NB4 (cell line): ENCODE results near the gene FMO2.

Experiments
- DNase-seq: peaks from one replicate; pipeline ENCODE4 v3.0.0; 2010; ENCODE audit warnings: low read depth
- H3K4me3 ChIP-seq: one replicate; pipeline ENCODE4 v1.5.1; 2011; ENCODE audit warnings: mild to moderate bottlenecking, low read depth, low read length, moderate library complexity
- CTCF ChIP-seq: IDR thresholded peaks from one replicate; pipeline ENCODE4 v1.5.1; 2012; ENCODE audit warnings: low read depth, low read length
- MAX ChIP-seq: IDR thresholded peaks from 2 replicates; pipeline ENCODE4 v1.6.1; 2011; ENCODE audit warnings: low read depth, low read length
- MYC ChIP-seq: IDR thresholded peaks from 2 replicates; pipeline ENCODE4 v1.6.1; 2011; ENCODE audit warnings: low read depth, low read length
- POLR2A ChIP-seq: IDR thresholded peaks from 2 replicates; pipeline ENCODE4 v1.6.1; 2011; ENCODE audit warnings: mild to moderate bottlenecking; ENCODE audit not compliant: insufficient read length; ENCODE audit errors: extremely low read depth

Gene FMO2

GRCh38 chr1:171179318-171180227, 5.5 kb upstream of the FMO2 start:
- no peak for DNase-seq
- TF ChIP-seq CTCF (no peak), MYC (no peak), POLR2A (no peak), MAX (no peak)
- H3K4me3 ChIP-seq, result no peak overlapping the region

- TF ChIP-seq POLR2A (no peak), CTCF (no peak), MAX (no peak), MYC (no peak)
- H3K4me3 ChIP-seq, result no peak overlapping the region
- no peak for DNase-seq
Observed at GRCh38 chr1:171180670-171181069, 4.4 kb upstream of the FMO2 start.

GRCh38 chr1:171188388-171189266, 3.5 kb downstream of the FMO2 start:
- no peak for TF ChIP-seq MYC
- TF ChIP-seq CTCF, result peak; percentile 83
- peak; percentile 60 for DNase-seq

GRCh38 chr1:171191992-171192391, 6.9 kb downstream of the FMO2 start:
- DNase-seq, result no peak
- no peak overlapping the region for H3K4me3 ChIP-seq
- TF ChIP-seq MAX (no peak), POLR2A (no peak), CTCF (no peak), MYC (no peak)

More at GRCh38 chr1:171188388-171189266, 3.5 kb downstream of the FMO2 start:
- H3K4me3 ChIP-seq, result no peak overlapping the region

- TF ChIP-seq CTCF, result no peak
- TF ChIP-seq MYC, result no peak
- TF ChIP-seq POLR2A, result no peak
- TF ChIP-seq MAX, result no peak
- no peak for DNase-seq
- H3K4me3 ChIP-seq, result no peak overlapping the region
Observed at GRCh38 chr1:171195767-171196166, 10.7 kb downstream of the FMO2 start.
